H1 (cell line): Measurements from ENCODE around the gene ERMARD. TPM values are rescaled to one million over a fixed set of nuclear protein-coding genes. Genes with fewer than 3 reads are reported as not detected.

Experiments used
- SP1 ChIP-seq: IDR thresholded peaks from 2 replicates; pipeline ENCODE4 v1.6.1; 2011; ENCODE audit warnings: low read depth, low read length
- polyA plus RNA-seq, 7 experiments: library from polyadenylated mRNA; depleted of rRNA in 3 of 7; stranded (reverse) in 5 of 7; unstranded in 2 of 7; fragments of >200 nt in 5 of 7; fragments of 200-250 nt in 2 of 7; gene quantifications; 1 replicate in 5 of 7; 2 replicates in 1 of 7; 4 replicates in 1 of 7; pipeline versions ENCODE4 v1.2.1 to v1.2.3, GENCODE V29; 2011 to 2013; ENCODE audit warnings: missing spikeins in 2 of 7, mixed read lengths in 2 of 7
- total RNA-seq: library from RNA; stranded (reverse); fragmentation: NEBNext Ultra II Directional; extraction: Animal tissue kit (Norgen Biotek cat#: 25700); gene quantifications from 2 replicates; pipeline ENCODE4 v1.2.1, GENCODE V29; 2021
- TF ChIP-seq, protein P1 (sequence below): IDR thresholded peaks from 2 replicates; pipeline ENCODE4 v1.6.1; 2012; ENCODE audit warnings: inconsistent platforms

Gene ERMARD
- total and polyA plus RNA-seq, 2 of the 8 experiments (the other 6 are each of a cell fraction or from before 2014, with no cell fraction given): 12.2 to 25.6 TPM

- TF ChIP-seq, protein P1, sequence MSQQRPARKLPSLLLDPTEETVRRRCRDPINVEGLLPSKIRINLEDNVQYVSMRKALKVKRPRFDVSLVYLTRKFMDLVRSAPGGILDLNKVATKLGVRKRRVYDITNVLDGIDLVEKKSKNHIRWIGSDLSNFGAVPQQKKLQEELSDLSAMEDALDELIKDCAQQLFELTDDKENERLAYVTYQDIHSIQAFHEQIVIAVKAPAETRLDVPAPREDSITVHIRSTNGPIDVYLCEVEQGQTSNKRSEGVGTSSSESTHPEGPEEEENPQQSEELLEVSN: no peak
- TF ChIP-seq SP1: no peak
- TF ChIP-seq, all 59 proteins: peak for 0
Observed at GRCh38 chr6:169807699-169808607, 56.5 kb downstream of the ERMARD start (continued).
